Measurements from ENCODE around the gene KEL.

Gene KEL

DNA sequence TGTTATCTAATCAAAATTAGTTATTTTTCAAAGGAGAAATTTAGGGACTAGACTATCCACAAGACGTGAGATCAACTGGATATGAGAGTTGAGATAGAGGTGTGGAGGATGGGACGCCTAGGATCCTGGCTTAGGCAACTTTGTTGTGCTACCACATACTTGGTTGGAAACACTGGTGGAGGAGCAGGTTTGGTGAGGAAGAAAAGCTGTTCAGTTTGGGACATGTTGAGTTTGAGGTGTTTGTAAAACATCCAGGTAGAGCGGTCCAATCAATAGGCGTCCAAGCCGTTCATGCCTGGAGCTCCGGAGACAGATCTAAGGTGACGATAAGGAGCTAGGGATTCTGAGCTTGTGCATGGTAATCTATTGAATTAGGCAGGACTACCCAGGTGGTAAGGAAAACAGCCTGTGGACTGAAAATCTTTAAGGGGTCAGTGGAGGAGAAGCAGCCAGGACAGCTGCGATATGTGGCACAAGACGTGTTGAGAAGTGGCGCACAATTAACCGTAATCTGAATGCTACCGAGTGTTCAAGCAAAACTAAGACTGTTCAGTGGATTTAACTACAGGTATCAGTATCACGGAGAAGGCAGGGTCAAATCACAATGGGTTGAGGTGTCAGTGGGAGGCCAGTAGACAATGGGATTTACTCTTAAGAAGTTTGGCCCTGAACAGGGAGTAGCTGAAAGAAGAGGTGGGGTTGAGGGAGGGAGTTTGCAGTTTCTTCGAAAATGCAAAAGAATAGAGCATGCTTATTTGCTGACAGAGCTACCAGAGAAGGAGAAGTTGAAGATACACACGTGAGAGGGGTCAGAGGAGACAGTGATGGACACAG is 60.5 kb downstream of the KEL start:
- Histone ChIP-seq H3K9ac (ENCODE audit: low read length) (no peak overlapping the region), H3K36me3 (ENCODE audit: control insufficient read depth, insufficient read depth, low read length) (no peaks in the 10 kb centered on the region), H3K27ac (ENCODE audit: low read depth, low read length) (no peak overlapping the region), H3K4me3 (ENCODE audit: low read length) (no peak overlapping the region), H3K27me3 (ENCODE audit: control insufficient read depth, insufficient read depth, low read length) (no peaks in the 10 kb centered on the region), H3K4me1 (ENCODE audit: control insufficient read depth, insufficient read depth, low read length) (no peaks in the 10 kb centered on the region)

DNA sequence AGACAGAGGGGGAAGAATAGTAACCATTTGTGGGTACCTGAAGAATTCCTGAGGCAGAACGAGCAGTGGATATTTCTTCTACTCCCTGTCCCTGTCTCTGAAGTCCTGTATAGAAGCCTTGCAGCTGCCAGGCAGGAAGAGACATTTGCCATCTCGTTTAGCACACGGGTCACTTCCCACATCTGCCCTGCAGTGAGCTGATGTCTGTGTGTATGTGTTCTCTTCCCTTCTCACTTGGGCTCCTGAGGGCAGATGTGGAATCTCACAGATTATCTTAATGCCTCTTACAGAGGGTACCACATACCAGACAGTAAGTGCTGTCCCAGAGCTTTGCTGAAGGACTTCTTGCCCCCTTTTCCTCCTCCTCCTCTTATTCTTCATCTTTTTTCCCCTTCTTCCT is 62.5 kb downstream of the KEL start:
- no peaks in the 10 kb centered on the region for H3K27me3 ChIP-seq (ENCODE audit: control insufficient read depth, insufficient read depth, low read length)
- H3K4me3 ChIP-seq (ENCODE audit: low read length): no peak overlapping the region
- H3K9ac ChIP-seq (ENCODE audit: low read length): no peak overlapping the region
- H3K36me3 ChIP-seq (ENCODE audit: control insufficient read depth, insufficient read depth, low read length): no peaks in the 10 kb centered on the region
- H3K27ac ChIP-seq (ENCODE audit: low read depth, low read length): no peak overlapping the region
- H3K4me1 ChIP-seq (ENCODE audit: control insufficient read depth, insufficient read depth, low read length): no peaks in the 10 kb centered on the region

DNA sequence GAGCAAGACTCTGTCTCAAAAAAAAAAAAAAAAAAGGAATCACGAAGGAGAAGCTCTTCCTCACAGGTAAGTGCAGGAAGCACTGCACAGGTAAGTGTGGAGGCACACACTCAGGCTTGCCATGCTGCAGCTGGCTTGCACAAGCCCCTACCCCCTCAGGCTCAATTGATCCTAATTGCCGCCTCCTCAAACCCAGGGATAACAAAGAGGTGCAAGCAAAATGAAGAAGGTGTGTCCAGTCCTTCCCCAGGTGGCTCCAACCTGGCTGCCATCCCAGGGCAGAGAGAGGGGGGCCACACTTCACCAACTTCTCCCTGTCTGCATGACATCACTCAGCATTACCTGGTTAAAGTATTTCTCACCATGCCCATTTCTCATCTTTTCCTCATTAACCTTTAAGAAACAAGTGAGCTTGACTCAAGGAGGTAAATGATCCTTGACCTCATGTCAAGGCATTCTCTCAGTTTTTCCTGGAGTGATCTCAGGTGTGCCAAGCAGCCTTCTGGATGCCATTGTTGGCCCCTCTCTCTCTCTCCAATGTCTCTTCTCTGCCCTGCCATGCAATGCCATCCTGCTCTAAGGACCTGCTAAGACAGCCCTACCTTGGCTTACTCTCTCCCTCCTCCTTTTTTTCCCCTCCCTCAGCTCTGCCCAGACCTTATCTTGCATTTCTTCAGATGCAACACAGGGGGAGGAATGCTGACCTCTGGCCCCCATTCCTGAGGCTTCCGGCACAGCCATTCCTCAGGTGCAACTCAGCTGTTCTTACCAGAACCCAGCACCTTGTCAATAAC is 63.6 kb downstream of the KEL start:
- H3K36me3 ChIP-seq (ENCODE audit: control insufficient read depth, insufficient read depth, low read length): no peaks in the 10 kb centered on the region
- H3K4me1 ChIP-seq (ENCODE audit: control insufficient read depth, insufficient read depth, low read length): no peaks in the 10 kb centered on the region
- no peak overlapping the region for H3K9ac ChIP-seq (ENCODE audit: low read length)
- H3K27ac ChIP-seq (ENCODE audit: low read depth, low read length): no peak overlapping the region
- no peak overlapping the region for H3K4me3 ChIP-seq (ENCODE audit: low read length)
- no peaks in the 10 kb centered on the region for H3K27me3 ChIP-seq (ENCODE audit: control insufficient read depth, insufficient read depth, low read length)

DNA sequence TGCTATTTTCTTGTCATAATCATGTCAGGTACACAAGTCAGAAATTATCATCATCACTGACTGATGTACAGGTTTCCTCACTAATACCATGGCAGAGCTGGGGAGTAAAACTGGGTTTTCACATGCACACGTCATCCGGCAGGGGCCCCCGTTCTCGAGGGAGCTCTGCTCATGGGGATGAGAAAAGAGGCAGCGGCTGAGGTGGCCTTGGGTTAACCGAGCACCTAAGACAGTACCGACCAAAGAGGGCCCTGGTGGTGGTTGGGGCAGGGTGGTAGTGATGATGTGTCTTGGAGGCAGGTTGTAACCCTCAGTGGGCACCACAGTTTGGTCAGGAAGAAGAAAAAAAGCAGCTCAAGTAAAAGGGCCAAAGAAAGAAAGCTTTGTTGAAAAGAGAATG is 64.5 kb downstream of the KEL start:
- Histone ChIP-seq H3K4me3 (ENCODE audit: low read length) (no peak overlapping the region), H3K27ac (ENCODE audit: low read depth, low read length) (no peak overlapping the region), H3K9ac (ENCODE audit: low read length) (no peak overlapping the region), H3K4me1 (ENCODE audit: control insufficient read depth, insufficient read depth, low read length) (no peaks in the 10 kb centered on the region), H3K36me3 (ENCODE audit: control insufficient read depth, insufficient read depth, low read length) (no peaks in the 10 kb centered on the region), H3K27me3 (ENCODE audit: control insufficient read depth, insufficient read depth, low read length) (no peaks in the 10 kb centered on the region)

DNA sequence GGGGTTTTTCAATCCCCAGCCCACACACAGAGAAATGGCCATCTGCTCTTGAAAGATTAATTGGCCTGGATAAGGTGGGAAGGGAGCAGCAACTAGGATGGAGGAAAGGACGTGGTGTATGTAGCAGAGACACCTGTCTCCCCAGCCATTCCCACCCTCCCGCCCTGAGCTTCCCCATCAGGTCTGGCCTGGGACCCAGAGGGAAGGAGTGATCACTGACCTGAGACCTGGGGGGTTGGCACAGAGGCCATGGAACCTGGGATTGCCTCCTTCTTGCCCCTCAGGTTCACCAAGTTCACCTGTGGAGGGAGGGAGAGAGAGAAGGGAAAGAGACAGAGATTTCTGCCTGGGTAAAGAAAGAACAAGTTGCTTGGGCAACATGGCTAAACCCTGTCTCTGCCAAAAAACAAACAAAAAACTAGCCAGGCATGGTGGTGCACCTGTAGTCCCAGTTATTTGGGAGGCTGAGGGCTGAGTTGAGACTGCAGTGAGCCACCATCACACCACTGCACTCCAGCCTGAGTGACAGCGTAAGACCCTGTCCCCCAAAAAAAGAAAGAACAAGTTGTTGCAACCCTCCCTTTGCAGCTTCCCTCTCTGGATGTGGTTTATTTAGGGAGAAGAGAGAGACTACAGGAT is 65.3 kb downstream of the KEL start:
- Histone ChIP-seq H3K4me3 (ENCODE audit: low read length) (no peak overlapping the region), H3K27ac (ENCODE audit: low read depth, low read length) (no peak overlapping the region), H3K9ac (ENCODE audit: low read length) (no peak overlapping the region), H3K27me3 (ENCODE audit: control insufficient read depth, insufficient read depth, low read length) (no peaks in the 10 kb centered on the region), H3K4me1 (ENCODE audit: control insufficient read depth, insufficient read depth, low read length) (no peaks in the 10 kb centered on the region), H3K36me3 (ENCODE audit: control insufficient read depth, insufficient read depth, low read length) (no peaks in the 10 kb centered on the region)

DNA sequence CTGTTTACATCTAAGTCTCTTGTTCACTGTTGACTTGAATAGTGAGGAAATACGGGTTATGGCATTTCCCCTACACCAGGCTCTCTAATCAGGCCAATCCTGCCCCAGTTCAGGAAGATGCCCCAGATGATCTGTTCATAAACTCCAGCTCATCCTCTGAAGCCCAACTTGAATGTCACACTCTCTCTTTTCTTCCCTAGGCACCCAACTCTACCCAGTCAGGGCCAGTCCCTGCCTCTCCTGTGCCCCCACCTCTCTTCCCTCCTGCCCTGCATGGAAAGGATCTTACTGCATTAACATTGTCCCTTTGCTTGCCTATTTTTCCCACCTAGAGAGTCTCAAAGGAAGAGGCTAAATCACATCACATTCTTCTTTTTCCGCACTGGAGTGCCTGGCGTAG is 66.0 kb downstream of the KEL start:
- Histone ChIP-seq H3K4me1 (ENCODE audit: control insufficient read depth, insufficient read depth, low read length) (no peaks in the 10 kb centered on the region), H3K27me3 (ENCODE audit: control insufficient read depth, insufficient read depth, low read length) (no peaks in the 10 kb centered on the region)

DNA sequence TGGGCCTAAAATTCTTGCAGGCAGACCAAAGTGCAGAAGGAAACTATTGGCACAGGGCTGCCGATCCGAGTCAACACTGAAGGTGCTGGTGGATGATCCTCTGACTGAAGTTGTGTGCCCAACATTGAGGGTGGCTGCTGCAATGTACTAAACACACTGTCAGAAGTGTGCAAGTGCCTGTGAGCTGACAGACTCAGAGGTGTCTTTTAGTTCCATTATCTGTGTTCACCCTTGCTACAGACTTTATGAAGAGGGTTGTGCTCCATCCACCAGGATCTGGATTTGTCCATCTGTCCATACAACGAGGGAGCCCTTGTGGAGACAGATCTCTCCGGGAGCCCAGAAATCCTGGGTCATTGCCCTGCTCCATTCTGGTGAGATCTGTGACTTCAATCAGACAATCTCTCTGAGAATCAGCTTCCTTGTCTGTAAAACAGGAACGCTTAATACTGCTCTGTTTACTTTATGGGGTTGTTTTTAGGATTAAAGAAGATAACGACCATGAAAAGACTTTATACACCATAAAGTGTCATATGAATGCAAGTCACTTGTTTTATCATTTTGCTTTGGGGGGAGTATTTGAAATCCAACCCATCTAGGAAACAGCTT is 67.1 kb downstream of the KEL start:
- Histone ChIP-seq H3K4me1 (ENCODE audit: control insufficient read depth, insufficient read depth, low read length) (no peaks in the 10 kb centered on the region), H3K36me3 (ENCODE audit: control insufficient read depth, insufficient read depth, low read length) (no peaks in the 10 kb centered on the region), H3K9ac (ENCODE audit: low read length) (no peak overlapping the region), H3K4me3 (ENCODE audit: low read length) (no peak overlapping the region), H3K27me3 (ENCODE audit: control insufficient read depth, insufficient read depth, low read length) (no peaks in the 10 kb centered on the region), H3K27ac (ENCODE audit: low read depth, low read length) (no peak overlapping the region)

More for the DNA sequence above, 66.0 kb downstream of the KEL start:
- Histone ChIP-seq H3K27ac (ENCODE audit: low read depth, low read length) (no peak overlapping the region), H3K36me3 (ENCODE audit: control insufficient read depth, insufficient read depth, low read length) (no peaks in the 10 kb centered on the region), H3K9ac (ENCODE audit: low read length) (no peak overlapping the region), H3K4me3 (ENCODE audit: low read length) (no peak overlapping the region)

DNA sequence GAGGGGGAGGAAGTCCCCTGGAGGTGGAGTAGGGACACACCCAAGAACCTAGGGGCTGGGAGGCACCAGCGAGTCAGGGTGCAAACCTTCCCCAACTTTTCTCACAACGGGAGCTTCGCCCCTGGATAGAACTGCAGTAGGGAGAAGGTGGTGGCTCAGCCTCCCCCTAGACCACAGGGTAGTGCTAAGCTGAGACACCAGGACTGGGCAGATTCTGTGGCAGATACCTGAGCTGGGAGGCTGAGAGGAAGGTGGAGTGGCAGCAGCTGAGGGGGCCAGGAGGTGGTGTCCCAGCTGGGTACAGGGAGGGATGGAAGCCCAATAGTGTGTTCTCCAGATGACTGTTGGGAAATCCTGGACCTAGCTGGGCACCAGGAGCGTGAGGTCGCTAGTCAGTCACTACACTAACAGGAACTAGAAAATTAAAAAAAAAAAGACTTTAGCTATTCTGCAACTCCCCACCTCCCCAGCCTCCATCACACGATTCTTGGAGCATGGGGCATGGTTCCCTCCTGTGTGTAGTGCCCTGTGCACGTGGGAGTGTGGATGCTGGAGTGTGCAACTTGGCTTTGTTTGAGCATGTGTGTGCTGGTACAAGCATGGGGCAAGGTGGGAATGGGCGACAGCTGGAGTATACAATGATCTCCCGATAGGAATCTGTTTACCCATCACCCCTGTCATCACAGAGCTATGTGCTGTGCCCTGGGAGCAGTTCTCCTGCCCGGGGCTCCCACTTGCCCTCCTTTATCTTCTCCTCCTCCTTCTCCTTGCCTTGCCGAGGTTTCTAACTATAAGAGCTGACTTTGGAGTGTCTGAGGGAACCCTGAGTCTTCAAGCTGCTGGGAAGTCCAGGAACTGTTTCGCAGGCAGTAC is 67.8 kb downstream of the KEL start:
- no peaks in the 10 kb centered on the region for H3K36me3 ChIP-seq (ENCODE audit: control insufficient read depth, insufficient read depth, low read length)
- H3K4me3 ChIP-seq (ENCODE audit: low read length): no peak overlapping the region
- H3K9ac ChIP-seq (ENCODE audit: low read length): no peak overlapping the region
- no peak overlapping the region for H3K27ac ChIP-seq (ENCODE audit: low read depth, low read length)
- H3K27me3 ChIP-seq (ENCODE audit: control insufficient read depth, insufficient read depth, low read length): no peaks in the 10 kb centered on the region
- H3K4me1 ChIP-seq (ENCODE audit: control insufficient read depth, insufficient read depth, low read length): no peaks in the 10 kb centered on the region

DNA sequence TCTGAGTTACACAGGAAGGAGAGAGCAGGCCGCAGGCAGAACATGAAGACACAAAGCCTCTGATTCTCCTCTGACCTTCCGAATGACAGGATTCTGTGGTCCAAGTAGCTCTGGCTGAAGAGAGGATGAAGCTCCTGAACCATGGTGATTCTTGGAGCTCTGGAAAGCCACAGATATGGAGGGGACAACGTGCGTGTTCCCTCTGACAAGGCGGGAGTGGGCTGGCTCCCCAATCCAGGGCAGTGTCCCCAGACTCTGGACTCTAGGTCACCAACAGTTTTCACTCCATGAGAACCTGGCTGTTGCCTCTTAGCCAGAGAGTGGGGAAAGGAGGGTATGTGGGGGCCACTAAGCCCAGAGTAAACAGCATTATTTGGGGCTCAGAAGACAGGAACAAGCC is 69.2 kb downstream of the KEL start:
- H3K36me3 ChIP-seq (ENCODE audit: control insufficient read depth, insufficient read depth, low read length): no peaks in the 10 kb centered on the region
- H3K4me3 ChIP-seq (ENCODE audit: low read length): no peak overlapping the region
- no peak overlapping the region for H3K9ac ChIP-seq (ENCODE audit: low read length)
- no peaks in the 10 kb centered on the region for H3K4me1 ChIP-seq (ENCODE audit: control insufficient read depth, insufficient read depth, low read length)
- H3K27ac ChIP-seq (ENCODE audit: low read depth, low read length): no peak overlapping the region
- H3K27me3 ChIP-seq (ENCODE audit: control insufficient read depth, insufficient read depth, low read length): no peaks in the 10 kb centered on the region

DNA sequence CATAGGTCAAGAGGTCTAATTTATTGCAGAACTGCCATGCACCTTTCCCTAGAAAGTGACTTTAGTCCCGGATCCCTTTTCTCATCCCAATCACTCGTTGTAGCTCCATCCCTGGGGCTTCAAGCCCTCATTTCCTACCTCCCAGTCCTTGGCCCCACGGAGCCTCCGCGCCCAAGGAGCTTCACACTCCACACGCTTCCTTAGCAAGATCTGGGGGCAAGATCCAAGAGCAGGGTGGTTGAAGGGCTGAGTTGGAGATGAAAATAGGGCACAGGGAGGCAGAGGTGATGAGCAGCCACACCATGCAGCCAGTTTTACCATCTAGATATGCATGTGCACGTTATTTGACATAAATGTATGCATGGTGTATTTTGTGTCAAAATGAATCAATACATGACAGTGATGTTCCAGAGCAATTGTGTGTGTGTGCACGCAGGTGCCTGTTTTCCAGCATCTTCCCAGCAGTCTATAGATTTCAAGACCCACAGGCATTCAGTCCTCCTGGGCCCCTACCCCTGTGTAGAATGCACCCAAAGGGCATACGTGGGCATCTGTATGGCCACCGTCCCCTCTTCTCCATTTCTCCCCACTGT is 70.6 kb downstream of the KEL start:
- Histone ChIP-seq H3K4me1 (ENCODE audit: control insufficient read depth, insufficient read depth, low read length) (no peaks in the 10 kb centered on the region), H3K27me3 (ENCODE audit: control insufficient read depth, insufficient read depth, low read length) (no peaks in the 10 kb centered on the region), H3K4me3 (ENCODE audit: low read length) (no peak overlapping the region), H3K27ac (ENCODE audit: low read depth, low read length) (no peak overlapping the region), H3K9ac (ENCODE audit: low read length) (no peak overlapping the region), H3K36me3 (ENCODE audit: control insufficient read depth, insufficient read depth, low read length) (no peaks in the 10 kb centered on the region)
